GM18858 (cell line): Measurements from ENCODE around the gene TBC1D8.

Experiments
- ATAC-seq: cut with Tn5 transposase; IDR thresholded peaks from one replicate; pipeline ENCODE4 v1.9.1; 2021; ENCODE audit not compliant: unreplicated experiment

The TBC1D8 gene

GRCh38 chr2:101162561-101163330, 11.6 kb upstream of the TBC1D8 start:
- no peak for ATAC-seq

- ATAC-seq: no peak
Measured at GRCh38 chr2:101161658-101162057, 10.5 kb upstream of the TBC1D8 start.

GRCh38 chr2:101160454-101160853, 9.3 kb upstream of the TBC1D8 start:
- ATAC-seq: no peak

- no peak for ATAC-seq
Measured at GRCh38 chr2:101159526-101159925, 8.3 kb upstream of the TBC1D8 start.

GRCh38 chr2:101157272-101157671, 6.1 kb upstream of the TBC1D8 start:
- no peak for ATAC-seq

- ATAC-seq: no peak
Measured at GRCh38 chr2:101153787-101154186, 2.6 kb upstream of the TBC1D8 start.

DNA sequence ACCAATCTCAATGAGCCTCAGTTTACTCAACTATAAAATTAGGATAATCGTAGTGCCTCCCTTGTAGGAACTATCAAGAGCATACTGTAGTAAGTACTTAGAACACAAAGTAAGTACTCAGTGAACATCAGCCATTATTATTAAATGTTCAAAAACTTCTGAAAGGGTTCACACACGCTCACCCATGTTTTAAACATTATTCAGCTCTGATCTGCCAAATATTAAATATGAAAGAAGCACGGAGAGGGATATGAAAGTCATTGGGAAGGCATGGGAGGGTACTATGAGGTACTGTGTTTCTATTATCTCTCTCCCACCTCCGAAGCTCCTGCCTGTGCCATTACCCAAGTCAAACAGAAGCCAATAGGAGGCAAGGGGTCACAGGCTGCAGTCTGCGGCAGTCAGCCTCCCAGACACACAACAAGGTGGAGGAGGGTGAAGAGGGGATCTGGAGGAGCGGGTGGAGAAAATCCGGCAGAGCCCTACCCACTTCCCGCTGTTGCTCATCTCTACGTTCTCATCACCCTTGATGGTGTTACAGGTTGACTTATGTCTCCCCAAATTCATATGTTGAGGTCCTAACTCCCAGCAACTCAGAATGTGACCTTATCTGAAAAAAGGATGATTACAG, 2.0 kb upstream of the TBC1D8 start:
- ATAC-seq: no peak

GRCh38 chr2:101152272-101153076, 1.3 kb upstream of the TBC1D8 start:
- ATAC-seq: peak; percentile 75

DNA sequence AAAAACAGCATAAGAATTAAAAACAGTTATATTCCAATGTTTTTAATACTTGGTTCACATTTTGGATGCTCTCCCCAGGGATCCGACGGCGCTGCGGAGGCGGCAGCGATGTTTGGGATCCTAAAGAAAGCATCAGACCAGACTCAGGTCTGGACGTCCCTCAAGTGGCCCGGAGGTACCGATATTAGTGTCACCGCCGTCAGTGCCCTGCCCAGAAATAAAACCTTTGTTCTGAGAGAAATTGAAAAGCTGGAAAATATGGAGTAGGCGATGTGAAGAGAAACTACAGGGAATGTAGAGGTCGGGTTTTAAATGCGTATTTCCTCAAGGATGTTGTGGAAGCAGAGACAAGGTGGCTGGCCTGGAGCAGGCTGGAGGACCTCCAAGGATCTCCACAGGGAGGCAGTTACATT, 683 bp upstream of the TBC1D8 start:
- no peak for ATAC-seq

DNA sequence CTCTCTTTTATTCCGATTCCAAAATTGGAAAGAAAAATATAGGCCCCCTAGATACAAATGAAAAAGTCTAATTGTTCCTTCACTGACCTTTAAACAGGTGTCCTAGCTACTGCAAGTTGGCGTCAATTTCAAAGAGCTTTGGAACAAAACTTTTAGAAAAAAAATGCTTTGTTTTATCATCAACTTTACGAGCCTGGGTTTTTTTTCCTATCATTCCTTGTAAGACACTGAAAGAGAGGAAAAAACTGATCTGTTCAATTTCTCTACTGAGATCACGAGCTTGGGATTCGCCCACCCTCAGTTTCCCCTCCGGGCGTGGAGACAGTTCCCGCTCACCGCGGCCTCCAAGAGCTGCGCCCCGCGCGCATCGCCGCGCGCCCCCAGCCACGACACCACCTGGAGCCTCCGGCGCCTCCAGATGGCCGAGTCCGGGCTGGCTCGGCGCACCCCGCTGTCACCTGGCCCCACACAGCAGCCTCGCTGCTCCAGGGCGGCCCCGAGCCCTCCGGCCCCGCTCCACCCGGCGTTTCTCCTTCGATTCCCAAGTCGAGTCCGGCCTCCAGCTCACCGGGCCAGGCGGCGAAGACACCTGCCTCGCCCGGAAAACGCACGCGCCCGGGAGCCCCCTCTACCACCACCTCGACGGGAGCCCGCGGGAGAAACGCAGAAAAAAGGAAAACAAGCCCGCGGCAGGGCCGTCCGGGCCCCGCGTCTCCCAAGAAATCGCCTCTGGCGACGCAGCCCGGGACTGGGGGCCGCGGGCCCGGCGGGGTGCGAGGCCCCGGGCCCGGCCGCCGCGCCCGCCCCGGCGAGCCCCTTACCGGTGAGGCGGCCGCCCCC, 656 bp downstream of the TBC1D8 start:
- ATAC-seq: no peak

DNA sequence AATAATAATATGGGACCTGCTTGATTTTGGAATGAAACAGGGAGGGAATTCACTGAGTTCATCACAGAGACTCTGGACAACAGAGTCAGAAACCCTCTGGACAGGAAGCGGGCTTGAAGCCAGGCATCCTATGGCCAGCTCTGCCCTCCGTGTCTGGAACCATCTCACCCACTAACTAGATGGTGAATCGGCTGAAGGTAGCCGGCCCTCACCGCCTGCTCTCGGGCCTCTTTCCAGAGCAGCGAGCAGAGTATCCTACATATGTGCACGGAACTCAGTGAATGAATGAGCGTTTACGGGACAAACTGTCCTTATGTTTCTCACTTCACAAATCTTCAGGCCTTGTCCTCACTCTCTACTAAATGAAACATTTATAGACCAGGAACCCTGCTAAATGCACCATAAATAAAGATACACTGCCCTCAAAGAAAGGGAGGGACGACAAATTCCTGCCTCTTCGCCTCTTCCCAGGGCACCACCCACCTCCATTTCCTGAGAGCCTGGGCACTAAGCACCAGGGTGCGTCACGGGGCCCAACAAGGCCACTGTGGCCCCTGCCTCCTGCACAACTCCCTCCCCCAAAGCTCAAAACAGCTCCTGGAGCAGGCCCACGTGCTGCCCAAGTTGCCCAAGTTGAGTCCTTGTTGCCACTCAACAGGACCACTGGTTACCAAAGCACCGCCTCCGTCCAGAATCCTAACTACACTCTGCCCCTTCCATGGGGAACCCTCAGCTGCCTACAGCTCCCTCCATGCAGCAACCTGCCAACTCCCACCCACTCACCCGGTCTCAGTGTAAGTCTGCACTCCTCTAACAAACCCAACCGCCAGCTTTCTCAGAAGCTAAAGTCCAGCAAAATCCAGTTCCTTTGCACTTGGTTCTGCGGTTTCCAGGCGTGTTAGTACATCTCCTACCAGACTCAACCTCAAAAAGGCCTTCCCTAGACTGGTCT, 1.7 kb downstream of the TBC1D8 start:
- ATAC-seq: no peak

DNA sequence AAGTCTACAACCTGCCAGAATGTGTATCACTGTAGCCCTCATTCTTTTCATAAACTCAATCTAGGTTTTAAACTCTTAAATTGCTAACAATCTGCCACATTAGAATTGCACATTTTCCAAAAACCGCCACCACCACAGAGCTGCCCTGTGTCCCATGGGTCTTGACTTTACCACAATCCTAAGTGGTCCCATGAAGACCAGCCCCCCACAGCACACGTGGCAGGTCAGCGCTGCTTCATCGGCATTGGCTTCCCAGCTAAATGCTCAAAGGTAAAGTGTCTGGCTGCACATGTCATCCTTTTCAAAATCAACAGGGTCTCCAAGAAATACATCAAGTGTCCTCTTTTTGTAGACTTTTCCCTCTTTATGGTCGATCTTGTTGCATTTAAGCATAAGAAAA, 2.4 kb downstream of the TBC1D8 start:
- no peak for ATAC-seq

- no peak for ATAC-seq
Measured at GRCh38 chr2:101147971-101148370, 3.2 kb downstream of the TBC1D8 start.

GRCh38 chr2:101147062-101147461, 4.1 kb downstream of the TBC1D8 start:
- no peak for ATAC-seq

GRCh38 chr2:101146535-101146934, 4.6 kb downstream of the TBC1D8 start:
- ATAC-seq: no peak

DNA sequence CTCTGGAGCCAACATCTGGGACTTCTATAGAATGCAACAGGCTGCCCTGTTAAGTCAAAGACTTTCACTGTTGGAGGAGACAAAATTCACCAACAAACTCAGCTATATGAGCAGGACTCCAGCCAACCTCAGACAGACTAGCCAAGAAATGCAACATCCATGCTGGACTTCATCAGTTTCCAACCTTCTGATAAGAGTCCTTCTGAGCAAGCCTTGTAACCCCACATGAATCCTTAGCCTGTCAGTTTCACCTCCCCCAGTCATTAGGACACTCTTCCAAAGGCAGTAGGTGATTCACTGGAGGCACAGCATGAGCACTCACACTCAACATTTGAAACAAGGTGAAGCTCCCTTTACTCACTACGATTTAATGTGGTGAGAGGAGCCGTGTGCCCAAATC, 5.8 kb downstream of the TBC1D8 start:
- ATAC-seq: no peak

- ATAC-seq: no peak
Measured at GRCh38 chr2:101142163-101142562, 9.0 kb downstream of the TBC1D8 start.

- ATAC-seq: no peak
Measured at GRCh38 chr2:101140978-101141655, 10.1 kb downstream of the TBC1D8 start.

DNA sequence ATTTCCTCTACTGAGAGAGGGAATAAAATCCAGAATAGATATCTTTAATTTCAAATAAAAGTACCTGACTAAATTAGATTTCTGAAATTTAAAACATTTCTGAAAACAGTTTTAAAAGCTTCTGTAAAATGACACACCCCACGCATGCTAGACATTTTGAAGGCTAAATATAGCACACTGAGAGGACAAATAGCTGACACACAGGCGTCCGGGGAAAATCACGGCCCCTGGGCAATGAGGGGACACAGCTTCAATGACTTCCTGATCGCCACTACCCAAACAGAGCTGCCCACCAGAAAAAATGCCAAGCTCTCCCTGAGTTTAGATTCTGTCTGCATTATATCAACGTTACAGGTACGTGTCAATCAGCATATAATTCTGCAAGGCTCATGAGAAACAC, 10.9 kb downstream of the TBC1D8 start:
- ATAC-seq: no peak
